ENCODE data around the gene ANKRD36.
"Not testable (repeated sequence)": the region's sequence is repeated elsewhere in the genome, so short reads cannot be mapped to it uniquely, and the experiment has no call there.

The ANKRD36 gene

GRCh38 chr2:97266449-97266848 lies 153.5 kb downstream of the ANKRD36 start:
- H3K36me3 ChIP-seq (ENCODE audit: control insufficient read depth, insufficient read depth, low read length); H3K4me1 ChIP-seq (ENCODE audit: control insufficient read depth, insufficient read depth, low read length); H3K9ac ChIP-seq (ENCODE audit: low read length); H3K4me3 ChIP-seq (ENCODE audit: low read length); H3K9me3 ChIP-seq (ENCODE audit: control insufficient read depth, low read length); H3K27me3 ChIP-seq (ENCODE audit: control insufficient read depth, insufficient read depth, low read length): not testable (repeated sequence)

DNA sequence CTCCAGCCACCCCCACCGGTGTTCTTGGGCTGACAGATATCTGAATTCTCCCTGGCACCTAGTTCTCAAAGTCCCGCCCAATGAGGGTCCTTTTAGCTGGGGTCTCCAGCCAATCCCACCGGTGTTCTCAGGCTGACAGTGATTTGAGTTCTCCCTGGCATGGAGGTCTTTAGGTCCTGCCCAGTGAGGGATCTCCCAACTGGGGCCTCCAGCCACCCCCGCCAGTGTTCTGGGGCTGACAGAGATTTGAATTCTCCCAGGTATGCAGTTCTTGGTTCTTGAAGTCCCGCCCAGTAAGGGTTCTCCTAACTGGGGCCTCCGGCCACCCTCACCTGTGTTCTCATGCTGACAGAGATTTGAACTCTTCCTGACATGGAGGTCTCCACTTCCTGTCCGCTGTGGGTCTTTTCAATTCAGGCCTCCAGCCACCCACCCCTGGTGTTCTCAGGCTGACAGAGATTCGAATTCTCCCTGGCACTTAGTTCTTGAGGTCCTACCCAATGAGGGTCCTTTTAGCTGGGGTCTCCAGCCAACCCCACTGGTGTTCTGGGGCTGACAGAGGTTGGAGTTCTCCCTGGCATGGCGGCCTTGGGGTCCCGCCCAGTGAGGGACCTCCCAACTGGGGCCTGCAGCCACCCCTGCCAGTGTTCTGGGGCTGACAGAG lies 154.6 kb downstream of the ANKRD36 start:
- Histone ChIP-seq H3K4me3 (ENCODE audit: low read length) (no peak overlapping the region), H3K36me3 (ENCODE audit: control insufficient read depth, insufficient read depth, low read length) (no peaks in the 10 kb centered on the region)

GRCh38 chr2:97268075-97268591 lies 155.2 kb downstream of the ANKRD36 start:
- H3K4me1 ChIP-seq (ENCODE audit: control insufficient read depth, insufficient read depth, low read length); H3K9me3 ChIP-seq (ENCODE audit: control insufficient read depth, low read length); H3K4me3 ChIP-seq (ENCODE audit: low read length); H3K27me3 ChIP-seq (ENCODE audit: control insufficient read depth, insufficient read depth, low read length); H3K36me3 ChIP-seq (ENCODE audit: control insufficient read depth, insufficient read depth, low read length); H3K9ac ChIP-seq (ENCODE audit: low read length): not testable (repeated sequence)

More for the DNA sequence above, 154.6 kb downstream of the ANKRD36 start:
- no peaks in the 10 kb centered on the region for H3K9me3 ChIP-seq (ENCODE audit: control insufficient read depth, low read length)
- no peaks in the 10 kb centered on the region for H3K4me1 ChIP-seq (ENCODE audit: control insufficient read depth, insufficient read depth, low read length)
- no peaks in the 10 kb centered on the region for H3K27me3 ChIP-seq (ENCODE audit: control insufficient read depth, insufficient read depth, low read length)
- no peak overlapping the region for H3K9ac ChIP-seq (ENCODE audit: low read length)

DNA sequence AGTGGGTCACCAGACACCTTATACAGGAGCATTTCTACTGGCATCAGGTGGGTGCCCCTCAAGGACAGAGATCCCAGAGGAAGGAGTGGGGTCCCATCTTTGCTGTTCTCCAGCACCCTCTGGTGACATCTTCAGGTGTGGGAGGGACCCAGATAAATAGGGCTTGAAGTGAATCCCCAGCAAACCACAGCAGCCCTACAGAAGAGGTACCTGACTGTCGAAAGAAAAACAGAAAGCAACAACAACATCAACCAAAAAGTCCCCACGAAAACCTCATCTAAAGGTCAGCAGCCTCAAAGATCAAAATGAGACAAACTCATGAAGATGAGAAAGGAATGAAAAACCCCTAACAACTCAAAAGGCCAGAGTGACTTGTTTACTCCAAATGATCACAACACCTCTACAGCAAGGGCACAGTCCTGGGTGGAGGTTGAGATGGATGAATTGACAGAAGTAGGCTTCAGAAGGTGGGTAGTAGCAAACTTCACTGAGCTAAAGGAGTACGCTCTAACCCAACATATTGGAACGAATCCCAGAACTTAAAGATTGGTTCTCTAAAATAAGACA lies 163.4 kb downstream of the ANKRD36 start:
- H3K4me1 ChIP-seq (ENCODE audit: control insufficient read depth, insufficient read depth, low read length); H3K9me3 ChIP-seq (ENCODE audit: control insufficient read depth, low read length); H3K4me3 ChIP-seq (ENCODE audit: low read length); H3K9ac ChIP-seq (ENCODE audit: low read length); H3K27me3 ChIP-seq (ENCODE audit: control insufficient read depth, insufficient read depth, low read length); H3K36me3 ChIP-seq (ENCODE audit: control insufficient read depth, insufficient read depth, low read length): not testable (repeated sequence)

- not testable (repeated sequence) for H3K9ac ChIP-seq (ENCODE audit: low read length); H3K4me1 ChIP-seq (ENCODE audit: control insufficient read depth, insufficient read depth, low read length); H3K9me3 ChIP-seq (ENCODE audit: control insufficient read depth, low read length); H3K4me3 ChIP-seq (ENCODE audit: low read length); H3K27me3 ChIP-seq (ENCODE audit: control insufficient read depth, insufficient read depth, low read length); H3K36me3 ChIP-seq (ENCODE audit: control insufficient read depth, insufficient read depth, low read length)
Measured at GRCh38 chr2:97285187-97285586, 172.2 kb downstream of the ANKRD36 start.

GRCh38 chr2:97293687-97294086 lies 180.7 kb downstream of the ANKRD36 start:
- H3K9me3 ChIP-seq (ENCODE audit: control insufficient read depth, low read length); H3K27me3 ChIP-seq (ENCODE audit: control insufficient read depth, insufficient read depth, low read length); H3K9ac ChIP-seq (ENCODE audit: low read length); H3K36me3 ChIP-seq (ENCODE audit: control insufficient read depth, insufficient read depth, low read length); H3K4me1 ChIP-seq (ENCODE audit: control insufficient read depth, insufficient read depth, low read length); H3K4me3 ChIP-seq (ENCODE audit: low read length): not testable (repeated sequence)

Measured in mucosa of stomach (tissue), 1 donor.